Activated CD4-positive, alpha-beta T cell treated with anti-CD3 and anti-CD28 coated beads for 1 hour (primary cell): ENCODE data around the gene MOBP.

Source experiments
- DNase-seq: peaks from one replicate; pipeline ENCODE4 v3.0.0-alpha.2; 2020

The MOBP gene

GRCh38 chr3:39548282-39548681 lies 80.8 kb downstream of the MOBP start:
- no peak for DNase-seq

- no peak for DNase-seq
Observed at GRCh38 chr3:39550354-39551051, 83.0 kb downstream of the MOBP start.
